Tibial nerve (tissue), 4 donors: ENCODE data around the gene DENND2C.

Experiments
- CTCF ChIP-seq, 5 experiments: fragments of 200-600 bp in 3 of 5; fragments of 450-650 bp in 2 of 5; sonication (generic) in 3 of 5; IDR thresholded peaks; one replicate each; pipeline ENCODE4 v1.5.1; 2016 to 2019; ENCODE audit warnings: antibody characterized with exemption in 5 of 5, mild to moderate bottlenecking in 3 of 5, moderate library complexity in 2 of 5
- EP300 ChIP-seq, 2 donors: sonication (generic); formaldehyde crosslinking; IDR thresholded peaks; one replicate each; pipeline ENCODE4 v1.6.1; 2017; ENCODE audit warnings: antibody characterized with exemption in 2 of 2, mild to moderate bottlenecking in 1 of 2
- POLR2A ChIP-seq, 2 donors: fragments of 450-650 bp; IDR thresholded peaks; one replicate each; pipeline ENCODE4 v1.6.1; 2017; ENCODE audit warnings: antibody characterized with exemption in 2 of 2, mild to moderate bottlenecking in 2 of 2, moderate library complexity in 2 of 2

- TF ChIP-seq POLR2A (IDR thresholded peaks at IDR 0.05) (no peak), CTCF (IDR thresholded peaks at IDR 0.05) (no peak), EP300 (IDR thresholded peaks at IDR 0.05) (no peak)
Observed at GRCh38 chr1:114588196-114588689, 81.6 kb downstream of the DENND2C start.
